GM12892 (cell line): Measurements from ENCODE around the gene PTPRR.

Source experiments
- POLR2AphosphoS5 ChIP-seq: IDR thresholded peaks from 2 replicates; pipeline ENCODE4 v1.6.1; 2011; ENCODE audit warnings: low read depth, low read length, control low read depth
- TAF1 ChIP-seq: IDR thresholded peaks from 2 replicates; pipeline ENCODE4 v1.6.1; 2011; ENCODE audit warnings: low read depth, mild to moderate bottlenecking, control low read depth, low read length, borderline replicate concordance

GRCh38 chr12:70756118-70756517, 164.4 kb downstream of the PTPRR start:
- no peak for TF ChIP-seq POLR2AphosphoS5
- TF ChIP-seq TAF1, result no peak
